Transverse colon (tissue), 3 donors: ENCODE measurements around the gene TMEM19.

Source experiments
- CTCF ChIP-seq, 5 experiments: fragments of 200-600 bp in 3 of 5; fragments of 450-650 bp in 2 of 5; sonication (generic) in 3 of 5; IDR thresholded peaks; 1 replicate in 2 of 5; 2 replicates in 3 of 5; pipeline ENCODE4 v1.5.1; 2016 to 2017; ENCODE audit warnings: antibody characterized with exemption in 5 of 5, inconsistent platforms in 3 of 5, mild to moderate bottlenecking in 2 of 5, moderate library complexity in 1 of 5
- EP300 ChIP-seq: sonication (generic); formaldehyde crosslinking; IDR thresholded peaks from one replicate; pipeline ENCODE4 v1.6.1; 2017; ENCODE audit warnings: antibody characterized with exemption, low read depth
- POLR2A ChIP-seq: fragments of 450-650 bp; IDR thresholded peaks from one replicate; pipeline ENCODE4 v1.6.1; 2016; ENCODE audit warnings: antibody characterized with exemption, mild to moderate bottlenecking, moderate library complexity

- no peak for TF ChIP-seq EP300
- TF ChIP-seq CTCF (IDR thresholded peaks at IDR 0.05), result no peak
- no peak for TF ChIP-seq POLR2A
Measured at GRCh38 chr12:71691504-71692129, 5.7 kb downstream of the TMEM19 start.
